Fibroblast of gingiva (primary cell): ENCODE results near the gene MSI1.

Source experiments
- DNase-seq: peaks from one replicate; pipeline ENCODE4 v3.0.0-alpha.2; 2011; ENCODE audit warnings: low read depth

MSI1 gene

DNA sequence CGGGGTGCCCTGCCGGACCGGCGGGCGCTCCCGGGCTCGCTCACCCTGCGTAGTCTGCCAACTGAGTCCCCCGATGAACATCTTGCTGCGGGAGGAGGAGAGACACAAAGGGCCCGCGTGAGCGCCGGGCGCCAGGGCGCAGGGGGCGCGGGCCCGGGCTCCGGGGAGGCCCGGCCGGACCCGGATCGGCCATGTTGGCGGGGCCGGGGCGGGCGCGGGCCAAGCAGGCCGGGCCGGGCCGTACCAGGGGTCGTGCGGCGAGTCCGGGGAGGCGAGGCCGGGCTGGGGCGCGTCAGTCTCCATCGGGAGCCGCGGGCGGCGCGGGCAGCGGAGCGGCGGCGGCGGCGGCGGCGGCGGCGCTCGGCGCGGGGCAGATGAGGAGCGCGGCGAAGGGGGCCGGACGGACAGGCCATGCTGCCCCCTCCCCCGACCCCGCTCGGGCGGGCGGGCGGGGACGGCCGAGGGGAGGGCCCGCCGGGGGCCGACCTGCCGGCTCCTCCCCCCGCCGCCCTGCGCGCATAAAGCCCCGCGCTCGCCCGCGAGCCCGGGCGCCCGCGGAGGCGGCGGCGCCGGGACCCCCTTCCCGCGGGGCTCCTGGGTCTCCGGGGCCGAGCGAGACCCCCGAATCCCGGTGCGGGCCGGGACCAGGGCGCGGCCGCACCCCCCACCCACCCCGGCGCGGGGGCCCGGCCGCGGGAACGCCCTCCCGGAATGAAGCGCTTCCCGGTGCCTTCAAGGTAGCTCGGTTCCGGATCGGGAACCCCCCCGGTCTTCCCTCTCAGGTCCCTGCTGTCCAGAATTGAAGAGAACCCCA lies at the start of gene MSI1:
Gene MSI1, minus strand, starts transcription at position 376 of the 814 bp plus-strand sequence. Its CDS starts 73 bp downstream, at position 303.
- no peak for DNase-seq

DNA sequence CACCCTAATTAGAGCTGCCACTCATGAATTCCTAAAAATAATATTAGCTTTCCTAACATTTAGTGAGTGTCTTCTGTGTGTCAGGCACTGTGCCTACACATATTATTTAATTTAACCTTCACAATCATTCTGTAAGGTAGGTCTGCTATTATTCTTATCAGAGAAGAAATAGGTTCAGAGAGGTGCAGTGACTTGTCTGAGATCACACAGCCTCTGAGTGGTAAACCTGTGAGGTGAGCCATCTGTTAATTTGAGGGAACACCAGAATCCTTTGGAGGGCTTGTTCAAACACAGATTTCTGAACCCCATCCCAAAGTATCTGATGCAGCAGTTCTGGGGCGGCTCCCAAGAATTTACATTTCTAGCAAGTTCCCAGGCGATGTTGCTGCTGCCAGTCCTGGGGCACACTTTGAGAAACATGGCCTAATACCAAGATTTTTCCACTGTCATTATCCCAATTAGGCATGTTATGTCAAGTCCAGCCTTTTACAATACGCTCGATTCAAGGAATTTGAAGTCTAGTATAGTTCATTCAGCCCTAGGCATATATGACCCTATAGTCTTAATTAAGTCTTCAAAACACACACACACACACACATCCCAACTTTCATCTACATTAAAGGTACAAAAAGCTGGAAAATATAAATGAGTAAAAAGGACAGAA lies 49.1 kb upstream of the MSI1 start:
- DNase-seq: no peak

DNA sequence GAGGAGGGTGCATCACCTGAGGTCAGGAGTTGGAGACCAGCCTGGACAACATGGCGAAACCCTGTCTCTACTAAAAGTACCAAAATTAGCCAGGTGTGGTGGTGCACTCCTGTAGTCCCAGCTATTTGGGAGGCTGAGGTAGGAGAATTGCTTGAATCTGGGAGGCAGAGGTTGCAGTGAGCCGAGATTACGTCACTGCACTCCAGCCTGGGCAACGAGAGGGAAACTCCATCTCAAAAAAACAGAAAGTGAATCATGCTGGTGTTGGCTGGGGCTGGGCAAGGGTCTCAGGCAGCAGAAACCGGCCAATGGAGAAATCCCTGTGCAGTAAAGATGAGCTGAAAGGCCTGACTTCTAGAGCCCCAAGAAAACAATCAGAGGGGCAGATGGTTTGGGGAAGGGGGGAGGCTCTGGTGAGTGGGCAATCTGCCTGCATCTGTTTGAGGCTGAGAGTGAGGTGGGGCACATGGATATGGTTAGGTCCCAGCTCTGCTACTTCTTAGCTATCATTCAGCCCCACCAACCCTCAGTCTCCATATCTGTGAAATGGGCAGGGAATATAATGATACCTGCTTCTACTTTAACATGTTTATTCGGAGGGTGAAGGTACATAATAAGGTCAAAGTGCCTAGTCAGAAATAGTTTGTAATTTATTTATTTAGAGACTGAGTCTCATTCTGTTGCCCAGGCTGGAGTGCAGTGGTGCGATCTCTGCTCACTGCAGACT lies 47.7 kb upstream of the MSI1 start:
- no peak for DNase-seq

DNA sequence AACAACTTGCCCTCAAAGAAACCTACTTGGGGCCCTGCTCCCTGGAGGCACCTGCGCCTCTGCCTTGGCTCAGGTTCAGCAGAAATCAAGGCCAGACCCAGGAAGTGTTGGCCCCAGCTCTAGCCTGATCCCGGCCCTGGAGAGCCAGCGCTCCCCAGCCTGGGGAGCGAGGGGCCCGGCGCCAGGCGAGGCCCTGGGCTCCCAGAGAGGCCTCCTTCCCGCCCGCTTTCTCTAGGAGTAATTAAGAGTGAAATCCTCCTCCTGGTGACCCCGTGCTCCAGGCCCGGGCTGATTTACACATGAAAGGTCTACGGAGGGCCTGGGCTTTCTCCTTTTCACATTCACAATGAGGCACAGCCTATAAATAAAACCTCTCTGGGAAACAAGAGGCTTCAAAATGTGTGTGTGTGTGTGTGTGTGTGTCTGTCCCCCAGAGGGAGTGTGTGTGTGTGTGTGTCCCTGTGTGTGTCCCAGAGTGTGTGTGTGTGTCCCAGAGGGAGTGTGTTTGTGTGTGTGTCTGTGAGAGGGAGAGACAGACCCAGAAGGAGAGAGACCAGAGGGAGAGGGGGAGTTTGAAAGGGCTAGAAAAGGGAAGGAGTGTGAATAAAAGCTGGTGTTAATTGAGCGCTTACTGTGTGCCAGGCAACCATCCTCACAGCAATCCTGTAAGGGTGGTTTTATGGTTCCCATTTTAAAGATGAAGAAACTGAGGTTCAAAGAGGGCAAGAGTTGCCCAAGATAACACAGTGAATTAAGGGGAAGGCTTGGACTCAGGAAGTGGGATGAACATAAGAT lies 45.1 kb upstream of the MSI1 start:
- DNase-seq: no peak

DNA sequence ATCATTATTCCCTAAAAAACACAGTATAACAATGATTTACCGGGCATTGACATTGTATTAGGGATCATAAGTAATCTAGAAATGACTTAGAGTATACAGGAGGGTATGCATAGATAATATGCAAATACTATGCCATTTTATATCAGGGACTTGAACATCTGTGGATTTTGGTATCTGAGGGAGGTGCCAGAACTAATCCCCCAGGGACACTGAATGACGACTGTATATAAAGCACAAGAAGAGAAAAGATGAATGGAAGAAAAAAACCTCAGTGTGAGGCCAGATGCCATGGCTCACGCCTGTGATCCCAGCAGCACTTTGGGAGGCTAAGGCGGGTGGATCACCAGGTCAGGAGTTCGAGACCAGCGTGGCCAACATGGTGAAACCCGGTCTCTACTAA lies 43.5 kb upstream of the MSI1 start:
- no peak for DNase-seq

DNA sequence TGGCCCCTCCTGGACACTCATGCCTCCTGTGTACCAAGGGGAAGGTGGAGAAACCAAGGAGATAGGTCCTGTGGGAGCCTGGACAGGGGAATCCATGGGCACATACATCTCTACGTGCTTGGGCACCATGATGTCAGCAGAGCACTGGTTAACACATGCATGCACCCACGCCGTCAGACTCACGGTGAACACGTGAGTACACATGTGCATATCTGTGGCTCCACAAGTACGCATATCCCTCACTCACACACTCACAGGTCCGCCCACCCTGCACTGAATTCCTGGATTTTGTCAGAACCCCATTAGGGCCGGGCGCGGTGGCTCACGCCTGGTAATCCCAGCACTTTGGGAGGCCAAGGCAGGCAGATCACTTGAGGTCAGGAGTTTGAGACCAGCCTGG lies 39.8 kb upstream of the MSI1 start:
- no peak for DNase-seq

DNA sequence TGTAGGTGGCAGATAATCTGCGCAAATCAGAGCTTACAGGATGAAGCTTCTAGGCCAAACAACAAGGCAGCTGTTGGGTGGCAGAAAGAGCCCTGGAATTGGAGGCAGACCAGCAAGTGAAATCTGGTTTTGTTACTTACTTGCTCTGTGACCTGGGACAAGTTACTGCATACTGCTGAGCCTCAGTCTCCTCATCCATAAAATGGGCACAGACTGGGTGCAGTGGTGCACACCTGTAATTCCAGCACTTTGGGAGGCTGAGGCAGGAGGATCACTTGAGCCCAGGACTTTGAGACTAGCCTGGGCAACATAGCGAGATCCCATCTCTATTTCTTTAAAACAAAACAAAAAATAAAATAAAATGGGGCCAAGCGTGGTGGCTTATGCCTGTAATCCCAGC lies 37.6 kb upstream of the MSI1 start:
- no peak for DNase-seq

DNA sequence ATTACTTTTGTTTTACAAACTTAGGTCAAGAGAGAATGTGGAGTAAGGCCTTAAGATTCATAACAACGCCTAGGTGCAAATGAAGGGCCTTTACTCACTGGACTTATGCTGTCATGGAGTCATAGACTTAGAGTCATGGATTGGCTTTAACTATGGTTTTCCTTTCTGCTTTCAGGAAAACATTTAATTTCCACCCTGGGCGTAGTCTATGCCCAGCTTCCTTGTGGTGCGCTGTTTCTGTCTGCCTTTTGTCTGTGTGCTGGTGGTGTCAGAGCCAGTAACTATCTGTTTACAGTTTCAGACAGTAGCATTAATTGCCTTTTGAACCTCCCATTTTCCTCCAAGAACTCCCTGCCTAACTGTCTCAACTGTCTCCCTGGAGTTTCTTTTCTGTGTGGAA lies 37.1 kb upstream of the MSI1 start:
- no peak for DNase-seq

DNA sequence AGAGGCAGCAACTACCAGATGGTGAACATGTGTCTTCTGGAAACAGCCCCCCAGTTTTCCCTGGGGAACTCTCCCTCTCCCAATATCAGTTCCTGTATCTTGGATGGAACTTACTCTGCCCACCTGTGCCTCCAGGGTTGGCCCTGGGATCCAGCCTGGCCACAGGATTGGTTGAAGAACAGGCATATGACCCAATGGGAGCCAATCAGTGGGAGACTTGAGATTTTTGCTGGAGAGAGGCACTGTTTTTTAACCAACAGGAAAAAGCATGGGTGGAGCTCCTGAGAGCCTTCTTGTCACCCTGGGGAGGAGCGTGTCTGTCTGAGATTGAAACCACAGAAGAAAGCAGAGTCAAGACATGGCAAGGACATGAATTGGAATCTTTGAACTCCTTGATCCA lies 35.3 kb upstream of the MSI1 start:
- no peak for DNase-seq

DNA sequence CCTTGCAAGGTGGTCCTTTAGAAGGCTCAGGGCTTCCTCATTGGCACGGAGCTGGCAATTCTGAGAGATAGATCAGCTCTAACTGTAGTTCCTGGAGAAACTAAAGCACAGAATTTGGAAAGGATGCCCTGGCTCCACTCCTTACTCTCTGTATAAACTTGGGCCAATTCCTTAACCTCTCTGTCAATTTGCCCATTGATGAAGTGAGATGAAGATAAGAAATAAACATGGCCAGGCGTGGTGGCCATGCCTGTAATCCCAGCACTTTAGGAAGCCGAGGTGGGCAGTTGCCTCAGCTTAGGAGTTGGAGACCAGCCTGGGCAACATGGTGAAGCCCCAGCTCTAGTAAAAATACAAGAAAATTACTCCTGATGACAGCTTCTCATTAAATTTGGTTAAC lies 34.9 kb upstream of the MSI1 start:
- no peak for DNase-seq

DNA sequence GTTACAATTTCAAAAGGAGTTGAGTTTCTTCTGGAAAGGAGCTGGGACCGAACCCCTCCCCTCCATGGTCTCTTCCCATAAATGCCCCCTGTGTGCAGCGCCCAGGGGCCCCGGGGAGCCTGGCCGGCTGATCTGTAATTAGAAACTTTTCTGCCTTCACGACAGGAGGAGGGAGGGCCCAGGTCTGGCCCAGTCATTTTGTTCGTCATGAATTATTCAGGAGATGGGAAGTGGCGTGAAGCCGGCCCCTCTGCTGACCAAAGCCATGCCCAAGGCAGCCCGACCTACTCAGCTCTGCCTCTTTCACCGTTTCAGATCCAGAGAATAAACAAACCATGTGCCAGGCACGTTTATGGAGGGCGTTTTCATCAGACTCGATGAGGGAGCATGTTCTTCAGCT lies 33.3 kb upstream of the MSI1 start:
- no peak for DNase-seq

DNA sequence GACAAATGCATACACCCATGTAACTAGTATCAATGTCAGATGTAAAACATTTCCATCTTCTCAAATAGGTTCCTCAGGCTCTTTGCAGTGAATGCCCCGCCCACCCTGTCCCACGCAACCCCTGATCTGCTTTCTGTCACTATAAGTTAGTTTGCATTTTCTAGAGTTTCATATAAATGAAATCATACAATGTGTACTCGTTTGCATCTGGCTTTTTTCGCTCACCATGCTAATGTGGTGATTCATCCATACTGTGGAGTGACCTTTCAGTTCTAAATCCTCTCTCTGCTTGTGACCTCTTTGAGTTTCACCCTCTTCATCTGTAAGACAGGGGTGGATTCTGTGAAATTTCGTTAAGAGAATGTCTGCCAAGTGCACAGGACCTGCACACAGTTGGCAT lies 30.6 kb upstream of the MSI1 start:
- DNase-seq: peak; percentile 26

DNA sequence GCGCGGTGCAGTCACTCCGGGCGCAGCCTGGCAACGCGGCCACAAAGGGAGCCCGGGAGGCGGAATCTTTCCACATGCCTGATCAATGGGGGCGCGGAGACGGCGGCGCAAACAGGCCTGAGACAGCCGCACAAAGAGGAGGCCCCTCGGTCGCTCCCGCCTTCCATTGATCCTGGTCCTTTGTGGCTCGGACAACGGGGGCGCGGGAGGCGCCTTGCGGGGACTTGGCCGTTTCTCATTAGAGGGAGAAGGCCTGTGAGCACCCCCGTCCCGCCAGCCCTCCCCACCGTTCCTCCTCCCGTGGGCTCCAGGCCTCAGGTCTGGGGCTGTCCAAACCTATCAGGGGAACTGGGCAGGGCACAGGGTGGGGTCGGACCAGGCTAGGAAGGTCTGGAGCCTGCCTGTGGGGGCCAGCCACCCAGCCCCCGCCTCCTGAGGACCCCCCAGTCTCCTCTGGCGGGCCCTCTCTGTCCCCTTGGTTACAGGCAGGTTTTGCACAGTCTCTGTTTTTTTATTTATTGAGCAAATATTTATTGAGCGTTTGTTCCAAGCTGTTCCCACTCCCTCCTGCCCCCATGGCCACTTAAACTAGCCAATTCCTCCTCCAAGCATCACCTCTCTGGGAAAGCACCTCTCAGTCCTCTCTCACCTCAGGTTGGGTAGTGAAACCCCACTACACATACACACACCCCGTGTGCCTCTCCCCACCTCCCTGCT lies 29.0 kb upstream of the MSI1 start:
- DNase-seq: no peak

DNA sequence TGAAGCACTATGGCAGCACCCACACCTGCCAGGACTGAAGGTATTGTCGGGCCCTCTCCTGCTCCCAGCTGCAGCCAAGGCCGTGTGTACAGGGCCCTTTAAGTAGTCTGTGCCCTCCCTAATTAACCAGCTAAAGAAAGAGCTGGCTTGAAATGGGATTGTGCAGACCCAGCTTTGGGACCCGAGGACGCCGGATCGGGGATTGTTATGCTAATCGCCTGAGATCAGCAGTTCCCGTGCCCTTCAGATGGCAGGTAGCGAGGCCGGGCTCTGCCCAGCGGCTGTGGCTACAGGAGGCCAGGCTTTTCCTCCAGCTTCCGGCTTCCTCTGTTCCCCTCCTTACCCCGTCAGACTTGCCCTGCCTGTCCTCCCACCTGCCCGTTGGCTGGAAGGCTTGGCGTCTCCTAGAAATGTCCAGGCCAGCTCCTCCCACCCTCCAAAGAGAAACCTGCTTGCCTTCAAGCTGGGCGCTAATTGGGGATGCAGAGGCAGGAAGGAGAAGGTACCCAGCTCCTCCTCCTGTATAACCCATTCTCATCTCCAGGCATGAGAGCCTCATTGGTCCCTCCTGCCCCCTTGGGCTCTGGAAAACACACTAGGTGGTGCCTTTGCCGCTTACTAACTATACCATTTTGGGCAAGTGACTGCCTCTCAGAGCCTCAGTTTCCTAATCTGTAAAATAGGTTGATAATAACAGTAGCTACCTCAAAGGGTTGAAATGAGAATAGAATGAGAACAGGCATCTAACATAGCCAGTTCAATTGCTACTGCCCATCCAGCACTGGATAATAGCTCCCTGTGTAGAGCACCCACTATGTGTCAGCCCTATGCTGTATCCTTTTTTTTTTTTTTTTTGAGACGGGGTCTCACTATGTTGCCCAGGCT lies 25.8 kb upstream of the MSI1 start:
- DNase-seq: no peak

DNA sequence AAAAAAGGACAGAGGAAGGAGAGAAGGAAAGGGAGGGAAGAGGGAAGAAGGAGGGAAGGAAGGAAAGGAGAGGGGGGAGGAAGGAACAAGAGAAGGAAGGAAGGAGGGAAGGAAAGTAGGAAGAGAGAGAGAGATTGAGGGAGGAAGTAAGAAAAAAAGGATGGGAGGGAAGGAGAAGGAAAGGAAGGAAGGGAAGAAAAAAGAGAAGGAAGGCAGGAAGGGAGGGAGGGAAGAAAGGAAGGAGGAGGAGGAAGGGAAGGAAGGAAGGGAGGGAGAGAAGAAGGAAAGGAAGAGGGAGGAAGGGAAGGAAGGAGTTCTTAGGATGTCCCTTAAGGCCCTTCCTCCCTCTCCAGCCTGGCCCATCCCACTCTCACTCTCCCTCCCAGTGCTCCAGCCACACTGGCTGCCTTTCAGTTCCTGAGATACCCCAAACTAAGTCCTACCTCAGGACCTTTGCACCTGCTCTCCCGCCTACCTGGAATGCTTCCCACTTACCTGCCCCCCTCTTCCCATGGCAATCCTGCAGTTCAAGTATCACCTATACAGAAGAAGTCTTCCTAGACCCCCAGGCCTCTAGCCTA lies 21.7 kb upstream of the MSI1 start:
- no peak for DNase-seq

DNA sequence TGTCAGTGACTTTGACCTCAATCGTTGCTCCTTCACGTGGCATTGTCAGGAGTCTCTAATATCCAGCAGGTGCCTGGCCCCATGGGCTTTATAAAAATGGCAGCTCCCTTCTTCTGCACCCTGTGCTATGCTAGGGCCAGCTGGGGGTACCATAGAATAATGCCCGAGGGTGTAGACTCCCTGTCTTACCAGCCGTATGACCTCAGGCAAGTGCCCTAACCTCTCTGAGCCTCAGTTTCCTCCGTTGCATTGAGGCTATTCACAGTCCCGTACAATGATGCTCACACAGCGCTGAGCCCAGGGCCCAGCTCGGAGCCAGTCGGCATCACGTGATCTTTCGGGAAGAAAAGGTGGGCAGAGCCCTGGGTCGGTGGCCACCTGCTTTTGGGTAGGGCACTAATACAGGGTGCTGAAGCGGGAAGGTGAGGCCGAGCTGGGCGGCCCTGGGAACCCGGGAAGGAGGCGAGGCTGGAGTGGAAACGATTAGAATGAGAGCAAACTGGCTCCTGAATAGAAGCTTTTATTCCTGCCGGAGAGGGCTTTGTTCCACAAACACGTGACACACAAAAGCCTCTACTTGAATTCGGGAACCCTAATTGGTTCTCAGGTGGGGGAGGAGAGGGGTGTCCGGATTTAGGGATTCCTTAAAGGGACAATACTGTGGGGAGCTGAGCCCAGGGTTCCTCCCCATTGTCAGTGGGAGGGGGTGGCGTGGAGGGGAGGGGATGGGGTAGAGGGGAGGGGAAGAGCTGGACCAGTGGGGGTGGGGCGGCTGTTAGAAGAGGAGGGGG lies 19.9 kb upstream of the MSI1 start:
- DNase-seq: no peak

DNA sequence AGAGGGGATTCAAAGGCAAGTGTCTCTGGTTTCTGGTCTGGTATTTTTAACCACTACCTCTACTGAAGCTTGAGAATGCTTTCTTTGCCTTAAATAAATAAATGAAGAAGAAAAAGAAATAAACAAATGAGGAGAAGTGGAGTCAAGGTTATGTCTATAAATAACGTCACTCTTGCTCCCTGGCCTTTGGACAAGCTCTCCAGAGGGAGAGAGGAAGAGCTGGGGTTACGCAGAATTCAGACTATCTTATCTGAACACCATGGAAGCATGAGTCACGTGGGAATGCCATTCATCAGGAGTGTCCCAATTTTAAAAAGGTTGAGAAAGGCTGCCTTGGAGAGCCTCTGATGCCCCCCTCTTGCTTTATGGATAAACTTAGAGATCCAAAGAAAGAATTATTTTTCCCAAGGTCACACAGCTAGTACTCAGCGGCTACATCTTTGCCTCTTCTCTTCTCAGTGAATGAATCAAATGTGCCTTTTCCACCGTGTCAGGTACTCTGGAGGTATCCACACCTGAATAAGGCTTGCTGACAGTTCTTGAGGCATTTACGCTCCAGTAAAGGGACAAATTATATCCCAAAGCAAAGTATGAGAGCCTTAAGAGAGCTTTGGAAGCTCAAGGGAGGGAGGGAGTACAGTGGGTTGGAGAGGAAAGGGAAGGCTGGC lies 12.9 kb upstream of the MSI1 start:
- DNase-seq: peak; percentile 7

DNA sequence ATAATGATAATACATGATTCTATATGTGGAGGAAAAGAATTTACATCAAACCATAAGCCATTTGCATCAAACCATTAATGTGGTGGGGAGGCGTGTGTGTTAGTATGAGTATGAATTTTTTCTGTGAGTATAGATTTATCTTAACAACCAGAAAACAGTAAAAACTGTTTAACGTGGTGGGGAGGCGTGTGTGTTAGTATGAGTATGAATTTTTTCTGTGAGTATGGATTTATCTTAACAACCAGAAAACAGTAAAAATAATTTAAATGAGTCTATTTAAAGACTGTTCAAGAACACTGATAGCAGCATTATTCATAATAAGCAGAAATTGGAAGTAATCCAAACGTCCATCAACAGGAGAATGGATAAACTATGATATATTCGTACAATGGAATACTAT lies 9.1 kb upstream of the MSI1 start:
- no peak for DNase-seq

DNA sequence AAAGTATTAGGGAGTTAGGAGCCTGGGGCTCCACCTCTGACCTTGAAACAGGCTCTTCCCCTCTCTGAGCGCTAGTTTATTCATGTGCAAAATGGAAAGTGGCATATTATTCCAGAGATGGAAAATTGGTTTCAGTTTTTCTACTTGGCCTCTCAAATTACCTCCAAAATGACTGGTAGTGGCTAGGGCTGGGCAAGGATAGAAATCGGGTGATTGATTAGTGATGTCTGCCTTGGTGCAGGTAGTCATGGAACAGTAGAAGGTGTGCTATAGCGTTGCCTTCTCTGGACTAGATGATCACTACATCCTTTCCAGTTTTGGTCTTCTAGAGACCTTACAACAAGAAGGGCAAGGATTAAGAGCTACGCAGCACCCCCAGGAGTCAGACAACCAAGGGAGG lies 8.6 kb upstream of the MSI1 start:
- DNase-seq: no peak
